Motor neuron (in vitro differentiated cells): Measurements from ENCODE around the gene CRTAC1. TPM values are rescaled to one million over a fixed set of nuclear protein-coding genes. Genes with fewer than 3 reads are reported as not detected.

Experiments used
- ATAC-seq, 8 experiments: fragments of 200-7000 bp; cut with Tn5 transposase; replicated peaks in 6 of 8; 2 replicates each; pipeline ENCODE4 v1.8.0; 2021; ENCODE audit warnings: mild to moderate bottlenecking in 8 of 8, moderate library complexity in 8 of 8
- H3K27ac ChIP-seq, 2 donors: fragments of 250-450 bp; sonication (Bioruptor Pico); 2 replicates each; pipeline ENCODE4 v1.9.0; 2021; ENCODE audit warnings: antibody characterized with exemption in 2 of 2, mild to moderate bottlenecking in 2 of 2, moderate library complexity in 1 of 2
- H3K4me1 ChIP-seq, 2 donors: fragments of 250-450 bp; sonication (Bioruptor Pico); replicated peaks in 1 of 2; 2 replicates each; pipeline ENCODE4 v1.6.1; 2021; ENCODE audit warnings: antibody characterized with exemption in 2 of 2, mild to moderate bottlenecking in 2 of 2, moderate library complexity in 1 of 2
- H3K4me3 ChIP-seq, 5 donors: fragments of 250-450 bp; sonication (Bioruptor Pico); 2 replicates each; pipeline ENCODE4 v1.9.0; 2021; ENCODE audit warnings: antibody characterized with exemption in 5 of 5, mild to moderate bottlenecking in 5 of 5, moderate library complexity in 4 of 5
- WGBS, 10 experiments: fragments of 450-650 bp; shearing (Covaris generic); methylation state at CpG; one replicate each; pipeline ENCODE4 v1.0.0; 2022; 5-methylcytosine and 5-hydroxymethylcytosine counted together
- in situ Hi-C, 9 experiments: fragments of 400-800 bp; cut with MboI; loops; one replicate each; pipeline ENCODE4 v1.15.0; 2021; ENCODE audit warnings: low sequenced_read_pairs in 9 of 9, low pct_unique_long_range_greater_than_20kb in 2 of 9; ENCODE audit not compliant: unreplicated experiment in 9 of 9
- total RNA-seq, 8 experiments: library from RNA; unstranded; fragments of 300-600 nt; gene quantifications; 2 replicates each; pipeline versions ENCODE4 v1.2.3 to v1.2.4, GENCODE V29; 2022

The CRTAC1 gene
- total RNA-seq, 8 experiments from 2014 or later, result 0.17 to 11.5 (median 5.3) TPM; not detected in 1

DNA sequence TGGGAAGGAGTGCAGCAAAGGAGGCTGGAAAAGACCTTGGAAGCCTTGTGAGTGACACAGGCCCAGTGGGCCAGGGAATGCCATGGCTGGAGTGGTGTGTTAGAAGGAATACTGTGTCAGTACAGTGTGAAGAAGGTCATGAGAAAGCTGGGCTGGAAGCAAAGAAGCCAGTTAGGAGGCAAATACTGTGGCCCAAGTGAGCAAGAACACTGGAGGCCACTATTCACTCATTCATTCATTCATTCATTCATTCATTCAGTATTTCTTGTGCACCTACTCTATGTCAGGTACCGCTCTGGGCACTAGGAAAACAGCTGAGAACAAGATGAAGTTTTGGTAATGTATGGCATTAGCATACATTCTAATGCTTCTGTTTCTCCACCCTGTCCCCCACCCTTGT is 9.6 kb downstream of the CRTAC1 start:
- Histone ChIP-seq H3K4me1 (peaks cover 10 to 19% of the 10 kb centered on the region in 2 donors), H3K4me3 (no peak overlapping the region), H3K27ac (no peak overlapping the region)
- WGBS, 10 experiments, result 38 to 100% (median 79%) methylated on average over 1 of the region's 1 CpG; no CpG with 5 or more reads in 6 of the 10 experiments
- in situ Hi-C loops, result no loop called here
- no peak for ATAC-seq

DNA sequence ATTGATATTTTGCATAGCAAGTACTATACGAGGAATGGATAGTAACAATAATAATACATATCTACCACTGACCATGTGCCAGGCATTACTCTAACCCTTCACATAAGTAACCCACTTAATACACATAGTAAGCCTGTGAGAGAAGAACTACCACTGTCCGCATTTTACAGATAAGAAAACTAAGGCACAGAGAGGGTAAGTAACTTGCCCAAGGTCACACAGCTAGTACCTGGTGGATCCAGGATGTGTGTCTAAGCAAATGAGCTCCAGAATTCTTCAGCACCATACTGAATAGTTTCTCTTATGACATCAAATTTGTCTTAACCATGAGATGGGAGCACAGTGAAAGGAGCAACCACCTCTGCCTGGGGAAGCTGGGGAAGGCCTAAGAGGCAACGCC is 10.2 kb downstream of the CRTAC1 start:
- ATAC-seq, result no peak
- in situ Hi-C loops, result no loop called here
- H3K4me3 ChIP-seq, result no peak overlapping the region
- 57 to 82% (median 60%) methylated on average over 1 to 2 of the region's 3 CpGs; no CpG with 5 or more reads in 5 of the 10 experiments for WGBS, 10 experiments
- peaks cover 8 to 13% of the 10 kb centered on the region in 2 donors for H3K4me1 ChIP-seq
- no peak overlapping the region for H3K27ac ChIP-seq

DNA sequence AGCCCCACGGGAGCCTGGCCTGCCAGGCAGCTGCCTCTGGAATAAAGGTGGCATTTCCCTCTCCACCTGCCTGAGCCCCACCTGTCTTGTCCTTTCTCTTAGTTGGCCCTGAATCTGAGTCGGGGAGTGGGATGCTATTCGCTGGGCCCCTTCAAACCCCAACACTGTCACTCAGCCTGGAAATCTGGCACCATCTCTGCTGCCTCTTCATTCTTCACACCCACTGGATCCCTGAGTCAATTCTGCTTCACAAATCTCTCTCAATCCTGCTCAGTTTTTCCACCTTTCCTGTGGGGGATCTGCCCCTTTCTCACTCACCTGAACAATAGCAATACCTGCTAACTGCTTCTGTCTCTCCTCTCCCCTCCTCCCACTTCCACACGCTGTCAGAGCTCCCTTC is 10.6 kb downstream of the CRTAC1 start:
- no peak overlapping the region for H3K4me3 ChIP-seq
- no peak overlapping the region for H3K27ac ChIP-seq
- in situ Hi-C loops, result no loop called here
- peaks cover 8 to 9% of the 10 kb centered on the region in 2 donors for H3K4me1 ChIP-seq
- ATAC-seq, result no peak
- WGBS, 10 experiments, result 45 to 100% (median 71%) methylated on average over 1 to 2 of the region's 4 CpGs; no CpG with 5 or more reads in 4 of the 10 experiments

DNA sequence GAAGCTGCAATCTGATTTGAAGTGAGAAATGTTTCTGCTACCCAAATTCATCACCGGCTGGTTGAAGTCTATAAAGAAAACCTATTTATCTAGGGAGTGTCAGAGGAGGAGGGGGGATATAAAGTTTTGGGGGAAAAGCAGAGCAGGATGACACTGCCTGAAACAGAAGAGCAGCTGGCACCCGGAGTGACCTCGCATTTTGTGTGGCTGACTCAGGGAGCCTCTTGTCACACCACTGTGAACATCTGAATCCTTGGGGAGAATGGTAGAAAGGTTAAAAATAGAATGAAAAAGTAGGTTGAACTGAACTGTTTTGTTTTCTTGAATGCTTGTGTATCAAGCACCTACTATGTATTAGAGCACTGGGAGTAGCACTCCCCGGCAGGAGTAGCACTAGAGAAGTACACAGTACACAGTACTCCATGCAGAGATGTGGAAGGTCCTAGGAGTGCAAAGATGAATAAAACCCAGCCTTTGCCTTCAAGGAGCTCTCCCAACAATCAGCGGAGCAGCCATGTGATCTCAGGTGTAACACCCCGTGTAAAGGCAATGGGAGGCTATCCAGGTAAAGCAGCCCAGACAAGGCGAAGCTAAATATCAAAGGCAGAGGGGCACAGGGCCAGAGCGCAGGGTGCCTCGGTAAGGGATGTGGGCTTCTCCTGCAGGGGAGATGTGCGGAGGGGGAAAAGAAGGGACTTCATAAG is 13.5 kb downstream of the CRTAC1 start:
- Histone ChIP-seq H3K27ac (no peak overlapping the region), H3K4me3 (no peak overlapping the region), H3K4me1 (peaks cover 0 to 5% of the 10 kb centered on the region in 2 donors)
- in situ Hi-C loops, result no loop called here
- ATAC-seq, result peak in 4 of 8 experiments; percentile 43 to 62 (median 53)
- 38 to 100% (median 79%) methylated on average over 1 to 10 of the region's 10 CpGs; no CpG with 5 or more reads in 1 of the 10 experiments for WGBS, 10 experiments

DNA sequence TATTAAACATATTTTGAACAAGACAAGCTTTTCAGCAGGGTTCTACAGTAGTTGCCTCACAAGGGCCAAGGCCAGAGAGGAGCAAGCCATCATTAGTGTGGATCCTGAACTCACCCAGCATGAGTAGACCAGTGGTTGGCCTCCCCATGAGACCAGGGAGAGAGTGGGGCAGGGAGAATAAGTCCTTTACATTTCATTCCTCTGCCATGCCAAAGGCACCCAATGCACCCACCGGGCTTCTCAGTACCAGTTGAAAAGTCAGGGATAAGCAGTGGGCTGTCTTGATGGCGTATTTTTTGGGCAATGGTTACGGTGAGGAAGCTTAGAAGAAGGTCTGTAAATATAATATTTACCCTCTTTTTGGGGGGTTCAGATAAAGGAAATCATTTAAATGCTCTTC is 16.6 kb downstream of the CRTAC1 start:
- 32 to 85% (median 39%) methylated on average over 1 to 3 of the region's 3 CpGs; no CpG with 5 or more reads in 3 of the 10 experiments for WGBS, 10 experiments
- Histone ChIP-seq H3K4me1 (peaks cover 0 to 5% of the 10 kb centered on the region in 2 donors), H3K4me3 (no peak overlapping the region), H3K27ac (no peak overlapping the region)
- in situ Hi-C loops, result no loop called here
- no peak for ATAC-seq

DNA sequence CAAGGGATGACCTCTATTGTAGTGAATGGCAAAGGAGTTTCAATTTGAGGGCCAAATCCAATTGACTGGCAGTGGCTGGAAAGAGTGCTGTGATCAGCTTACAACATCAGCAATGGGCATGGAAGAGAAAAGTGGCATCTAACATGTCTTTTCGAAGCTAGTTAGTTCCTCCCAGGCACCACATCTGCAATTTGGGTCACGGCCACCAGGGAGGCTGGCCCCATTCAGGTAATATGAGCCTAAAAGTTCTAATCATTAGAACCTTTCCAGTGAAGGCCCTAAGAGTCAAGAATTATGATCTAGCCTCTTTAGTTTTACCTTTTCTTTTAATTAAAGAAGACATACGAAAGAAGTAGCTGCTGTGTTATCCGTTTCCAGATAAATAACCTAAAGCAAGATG is 17.3 kb downstream of the CRTAC1 start:
- H3K4me1 ChIP-seq, result peaks cover 0 to 5% of the 10 kb centered on the region in 2 donors
- in situ Hi-C loops, result no loop called here
- H3K27ac ChIP-seq, result no peak overlapping the region
- no peak for ATAC-seq
- no peak overlapping the region for H3K4me3 ChIP-seq
- WGBS, 10 experiments, result 0 to 100% (median 71%) methylated on average over 1 to 4 of the region's 4 CpGs

DNA sequence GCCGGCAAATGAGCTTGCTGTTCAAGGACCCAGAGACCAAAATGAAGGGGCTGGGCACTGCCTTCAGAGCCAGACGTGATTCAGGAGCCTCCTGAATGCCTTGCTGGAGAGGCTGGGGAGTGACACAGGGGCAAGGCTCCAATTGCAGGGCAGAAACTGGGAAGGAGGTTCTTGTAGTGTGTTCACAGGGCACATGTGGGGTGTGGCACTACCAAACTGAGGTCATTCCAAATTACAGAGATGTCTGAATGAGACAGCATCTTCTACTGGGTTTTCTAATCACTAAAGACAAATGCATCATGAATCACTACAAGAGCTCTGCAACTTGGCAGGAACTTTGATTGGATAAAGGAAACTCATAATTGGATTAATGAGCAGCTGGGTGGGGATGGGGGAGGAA is 17.8 kb downstream of the CRTAC1 start:
- Histone ChIP-seq H3K4me1 (peaks cover 0 to 5% of the 10 kb centered on the region in 2 donors), H3K4me3 (no peak overlapping the region), H3K27ac (no peak overlapping the region)
- ATAC-seq, result peak in 2 of 8 experiments; percentile 86 to 92
- WGBS, 10 experiments, result 20 to 80% (median 60%) methylated on average over 1 to 2 of the region's 2 CpGs; no CpG with 5 or more reads in 5 of the 10 experiments
- in situ Hi-C loops, result no loop called here

DNA sequence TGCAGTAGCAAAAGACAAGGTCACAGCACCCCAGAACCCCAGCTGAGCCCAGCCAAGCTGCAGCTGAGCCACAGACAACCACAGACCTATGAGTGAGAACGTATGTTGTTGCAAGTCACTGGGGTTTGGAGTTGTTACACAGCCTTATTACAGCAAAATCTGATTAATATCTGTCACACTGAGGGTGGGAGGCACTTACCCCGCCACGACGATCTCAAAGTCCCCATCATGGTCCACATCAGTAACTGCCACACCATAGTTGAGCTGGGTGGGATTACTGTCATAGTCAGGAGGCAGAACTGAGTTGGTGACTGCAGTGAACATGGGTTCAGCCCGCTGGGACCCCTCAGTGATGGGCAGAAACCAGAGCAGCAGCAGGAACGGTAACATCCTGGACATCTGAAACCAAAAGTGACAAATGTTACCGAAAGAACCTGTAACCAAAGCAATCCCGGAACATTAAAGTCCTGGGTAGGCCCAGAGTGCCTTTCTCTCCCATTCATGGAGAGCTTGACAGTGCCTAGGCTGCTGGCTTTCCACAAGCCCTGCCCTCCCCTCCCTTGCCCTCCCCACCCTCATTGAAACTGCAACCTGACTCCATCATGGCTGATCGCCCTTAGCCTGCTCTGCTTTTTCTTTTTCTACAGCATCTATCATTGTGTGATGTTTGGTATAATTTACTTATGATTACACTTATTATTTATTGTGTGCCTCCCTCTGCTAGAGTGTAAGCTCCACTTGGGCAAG is 19.3 kb downstream of the CRTAC1 start:
- no peak overlapping the region for H3K27ac ChIP-seq
- whole genome bisulfite sequencing, 10 experiments, result 0 to 79% (median 59%) methylated on average over 1 to 6 of the region's 9 CpGs; no CpG with 5 or more reads in 5 of the 10 experiments
- ATAC-seq, result no peak
- no peak overlapping the region for H3K4me3 ChIP-seq
- in situ Hi-C loops, result no loop called here
- H3K4me1 ChIP-seq, result peaks cover 6 to 8% of the 10 kb centered on the region in 2 donors

DNA sequence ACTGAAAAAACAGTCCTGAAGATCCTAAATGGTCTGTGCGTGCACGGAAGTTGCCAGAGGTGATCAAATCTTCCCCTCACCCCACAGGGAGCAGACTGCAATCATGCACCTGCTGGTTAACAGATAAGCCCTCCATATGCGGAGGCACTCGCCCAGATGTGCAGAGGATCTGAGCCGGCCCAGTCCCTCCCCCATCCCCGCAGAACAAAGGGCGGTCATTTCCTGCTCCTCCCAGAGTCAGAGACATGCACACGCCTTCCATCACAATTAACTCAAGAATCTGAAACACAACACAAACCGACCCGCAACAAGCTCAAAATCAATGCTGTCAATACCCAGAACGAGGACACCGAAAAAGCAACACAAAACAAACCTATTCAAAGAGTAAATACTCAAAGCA is 24.2 kb downstream of the CRTAC1 start:
- peak in 7 of 8 experiments; percentile 35 to 88 (median 73) for ATAC-seq
- no peak overlapping the region for H3K4me3 ChIP-seq

DNA sequence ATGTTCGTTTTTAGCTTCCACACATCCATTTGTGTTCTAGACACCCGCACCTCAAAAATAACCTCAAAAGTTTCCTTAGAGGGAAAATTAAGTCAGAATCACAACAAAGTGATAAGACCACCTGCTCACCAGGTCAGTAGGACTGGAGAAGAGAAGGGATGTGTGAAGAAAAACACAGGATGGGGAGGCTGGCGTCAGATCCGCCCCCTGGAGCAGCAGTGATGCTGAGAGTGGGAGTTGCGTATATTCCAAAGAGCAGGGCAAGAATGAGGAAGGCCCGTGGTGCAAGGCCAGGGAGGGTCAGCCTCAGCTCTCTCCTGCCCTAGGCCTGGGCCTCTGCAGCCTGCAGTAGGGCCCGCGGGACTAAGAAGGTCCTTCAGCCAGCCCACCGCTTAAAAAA is 28.7 kb downstream of the CRTAC1 start:
- no peak for ATAC-seq
- H3K4me3 ChIP-seq, result no peak overlapping the region
- H3K27ac ChIP-seq, result no peak overlapping the region
- in situ Hi-C loops, result no loop called here
- H3K4me1 ChIP-seq, result peaks cover 7 to 16% of the 10 kb centered on the region in 2 donors
- WGBS, 10 experiments, result 30 to 100% (median 84%) methylated on average over 1 to 9 of the region's 9 CpGs; no CpG with 5 or more reads in 2 of the 10 experiments

More for the DNA sequence above, 24.2 kb downstream of the CRTAC1 start:
- Histone ChIP-seq H3K4me1 (peaks cover 7 to 11% of the 10 kb centered on the region in 2 donors), H3K27ac (no peak overlapping the region)
- in situ Hi-C loops, result no loop called here
- WGBS, 10 experiments, result 0 to 31% (median 0%) methylated on average over 1 to 8 of the region's 12 CpGs; no CpG with 5 or more reads in 3 of the 10 experiments

DNA sequence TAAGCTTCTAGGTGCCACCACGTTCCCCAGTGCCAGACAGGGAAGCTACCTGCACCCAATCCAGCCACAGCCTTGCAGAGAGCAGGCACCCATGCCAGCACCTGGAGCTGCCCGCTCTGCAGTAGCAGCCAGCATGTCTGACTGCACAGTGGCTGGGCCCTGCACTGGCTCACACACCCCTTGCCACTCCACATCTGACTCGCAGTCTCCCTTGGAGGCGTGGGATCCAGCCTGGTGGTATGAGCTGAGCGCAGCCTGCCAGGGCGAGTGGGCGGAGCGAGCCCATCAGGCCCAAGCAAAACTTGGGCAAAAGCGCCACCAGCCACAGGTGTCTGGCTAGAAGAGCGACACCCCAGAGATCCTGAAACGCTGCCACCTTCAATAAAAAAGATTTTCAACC is 30.1 kb downstream of the CRTAC1 start:
- in situ Hi-C loops, result no loop called here
- no peak overlapping the region for H3K4me3 ChIP-seq
- peaks cover 0 to 7% of the 10 kb centered on the region in 2 donors for H3K4me1 ChIP-seq
- WGBS, 10 experiments, result 10 to 89% (median 65%) methylated on average over 1 to 10 of the region's 11 CpGs; no CpG with 5 or more reads in 2 of the 10 experiments
- no peak for ATAC-seq
- no peak overlapping the region for H3K27ac ChIP-seq

DNA sequence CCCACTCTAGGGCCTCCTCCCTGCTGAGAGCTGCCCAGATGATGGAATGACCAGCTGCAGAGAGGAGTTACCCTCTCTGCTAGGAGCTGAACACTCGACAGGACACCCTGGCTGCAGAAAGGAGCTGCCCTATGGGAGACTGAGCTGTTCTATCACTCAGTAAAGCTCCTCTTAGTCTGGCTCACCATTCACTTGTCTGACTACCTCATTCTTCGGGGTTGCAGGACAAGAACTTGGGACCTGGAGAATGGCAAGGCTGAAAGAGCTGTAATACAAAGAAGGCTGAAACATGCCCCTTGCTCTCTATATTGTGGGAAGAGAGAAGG is 30.5 kb downstream of the CRTAC1 start:
- Histone ChIP-seq H3K27ac (no peak overlapping the region), H3K4me1 (peaks cover 0 to 7% of the 10 kb centered on the region in 2 donors), H3K4me3 (no peak overlapping the region)
- ATAC-seq, result peak in 3 of 8 experiments; percentile 68 to 99 (median 98)
- WGBS, 10 experiments, result 0 to 71% (median 33%) methylated on average over 1 of the region's 2 CpGs; no CpG with 5 or more reads in 4 of the 10 experiments
- in situ Hi-C loops, result no loop called here
